Mesenteric fat pad (tissue), 1 donor: ENCODE results near the gene DMAC1. TPM values are rescaled to one million over a fixed set of nuclear protein-coding genes. Genes with fewer than 3 reads are reported as not detected.

Experiments used
- DNase-seq: peaks from one replicate; pipeline ENCODE4 v3.0.0-alpha.2; 2020; ENCODE audit warnings: low spot score
- total RNA-seq: library from RNA; stranded (reverse); fragmentation: NEBNext Ultra II Directional; extraction: Animal tissue kit (Norgen Biotek cat#: 25700); gene quantifications from one replicate; pipeline ENCODE4 v1.2.1, GENCODE V29; 2021
- donor health status: DM: yes; HTN: yes; CAD: no.

DMAC1 gene
- total RNA-seq, 1 donor from 2014 or later = 46.6 TPM

- no peak for DNase-seq
These were observed 15.9 kb downstream of the DMAC1 start for GRCh38 chr9:7783635-7784063.

GRCh38 chr9:7782400-7783120, 17.0 kb downstream of the DMAC1 start:
- no peak for DNase-seq

GRCh38 chr9:7780261-7780988, 19.2 kb downstream of the DMAC1 start:
- no peak for DNase-seq

GRCh38 chr9:7778851-7779600, 20.6 kb downstream of the DMAC1 start:
- DNase-seq = no peak

- DNase-seq = no peak
These were observed 21.8 kb downstream of the DMAC1 start for GRCh38 chr9:7777771-7778170.

- DNase-seq = no peak
These were observed 29.5 kb downstream of the DMAC1 start for GRCh38 chr9:7770111-7770510.

GRCh38 chr9:7762600-7762999, 37.0 kb downstream of the DMAC1 start:
- no peak for DNase-seq

- no peak for DNase-seq
These were observed 39.6 kb downstream of the DMAC1 start for GRCh38 chr9:7760014-7760415.

- DNase-seq = no peak
These were observed 43.5 kb downstream of the DMAC1 start for GRCh38 chr9:7756088-7756487.

GRCh38 chr9:7752481-7752880, 47.1 kb downstream of the DMAC1 start:
- no peak for DNase-seq
